Superior temporal gyrus (tissue), 1 donor: Measurements from ENCODE around the gene CDX4.
"Not testable (repeated sequence)": the region's sequence is repeated elsewhere in the genome, so short reads cannot be mapped to it uniquely, and the experiment has no call there.

Source experiments
- DNase-seq: peaks from one replicate; pipeline ENCODE4 v3.0.0-alpha.2; 2016; ENCODE audit errors: extremely low spot score

Gene CDX4, protein sequence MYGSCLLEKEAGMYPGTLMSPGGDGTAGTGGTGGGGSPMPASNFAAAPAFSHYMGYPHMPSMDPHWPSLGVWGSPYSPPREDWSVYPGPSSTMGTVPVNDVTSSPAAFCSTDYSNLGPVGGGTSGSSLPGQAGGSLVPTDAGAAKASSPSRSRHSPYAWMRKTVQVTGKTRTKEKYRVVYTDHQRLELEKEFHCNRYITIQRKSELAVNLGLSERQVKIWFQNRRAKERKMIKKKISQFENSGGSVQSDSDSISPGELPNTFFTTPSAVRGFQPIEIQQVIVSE

DNA sequence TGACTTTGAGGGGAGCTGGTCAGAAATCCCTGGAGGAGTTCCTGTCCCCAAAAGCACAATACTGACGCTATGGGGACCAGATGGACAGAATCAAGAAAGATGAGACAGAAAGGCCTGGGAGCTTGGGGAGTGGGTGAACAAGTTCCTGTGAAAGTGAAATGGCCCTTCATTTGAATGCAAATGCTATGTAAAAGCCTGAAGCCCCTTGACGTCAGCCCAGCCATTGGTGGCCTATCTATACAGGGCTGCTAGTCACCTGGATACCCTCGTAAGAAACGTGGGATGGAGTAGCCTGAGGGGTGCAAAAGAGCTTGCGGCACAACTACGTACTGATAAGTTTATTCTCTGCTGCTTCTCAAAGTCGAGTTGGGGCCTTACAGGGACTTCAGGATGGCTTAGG lies at the start of gene CDX4:
CDX4 (plus strand) TSS at position 223 of the 400 bp plus-strand sequence. CDS start 201 bp downstream, outside the sequence.
- no peak for DNase-seq

DNA sequence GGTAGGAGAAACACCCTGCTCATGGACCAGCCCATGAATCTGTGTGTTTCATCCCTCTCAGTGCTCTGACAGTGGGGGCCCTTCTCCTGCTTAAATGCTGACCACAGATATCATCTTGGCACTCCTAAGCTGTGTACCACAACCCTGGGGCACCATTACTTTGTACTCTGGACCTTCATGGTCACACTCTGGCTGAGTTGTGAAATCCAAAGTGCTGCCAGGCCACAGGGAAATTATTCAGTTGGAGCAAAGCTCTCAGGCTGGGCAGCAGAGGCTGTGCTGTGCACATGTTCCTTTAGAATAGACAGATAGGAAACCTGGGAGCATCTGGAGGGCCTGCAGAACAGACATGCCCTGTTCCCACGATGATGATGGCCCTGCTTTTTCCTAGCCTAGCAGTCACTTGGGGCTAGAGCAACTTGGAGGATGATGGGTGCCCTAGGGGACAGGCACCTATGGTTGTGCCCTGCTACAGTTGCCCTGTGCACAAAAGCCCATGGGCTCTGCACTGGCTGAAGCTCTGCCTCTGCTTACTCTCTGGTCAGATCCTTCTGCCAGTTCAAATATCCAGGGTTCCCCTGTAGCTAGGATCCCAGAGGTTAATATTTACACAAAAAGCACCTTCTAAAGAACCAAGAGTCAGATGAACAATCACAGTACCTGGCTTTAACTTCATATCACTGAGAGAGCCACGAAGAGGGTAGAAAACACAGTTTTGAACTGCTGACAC lies 48.5 kb upstream of the CDX4 start:
- no peak for DNase-seq

DNA sequence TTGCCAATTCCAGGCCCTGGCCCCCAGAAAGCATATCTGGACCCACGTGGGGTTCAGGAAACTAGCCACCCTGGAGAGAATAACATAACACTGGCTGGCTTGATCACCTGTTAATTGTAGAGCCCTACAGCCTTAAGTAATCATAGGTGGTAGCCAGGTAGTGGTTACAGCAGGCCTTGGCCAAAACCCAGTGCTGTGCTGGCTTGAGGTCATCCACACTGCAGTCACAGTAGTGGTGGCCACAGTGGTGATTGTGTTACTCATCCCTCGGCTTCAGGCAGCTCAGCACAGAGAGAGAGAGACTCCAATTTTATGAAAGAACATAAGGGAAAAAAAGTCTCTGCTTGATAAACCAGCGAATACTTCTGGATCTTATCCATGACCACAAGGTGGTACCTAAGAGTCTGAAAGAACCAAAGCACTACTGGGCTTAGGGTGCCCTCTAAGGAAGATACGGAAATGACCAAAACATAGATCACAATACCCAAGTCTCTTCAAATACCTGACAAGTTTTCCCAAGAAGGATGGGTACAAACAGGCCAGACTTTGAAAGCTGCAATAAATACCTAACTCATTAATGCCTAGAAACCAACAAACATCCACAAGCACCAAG lies 46.6 kb upstream of the CDX4 start:
- no peak for DNase-seq

DNA sequence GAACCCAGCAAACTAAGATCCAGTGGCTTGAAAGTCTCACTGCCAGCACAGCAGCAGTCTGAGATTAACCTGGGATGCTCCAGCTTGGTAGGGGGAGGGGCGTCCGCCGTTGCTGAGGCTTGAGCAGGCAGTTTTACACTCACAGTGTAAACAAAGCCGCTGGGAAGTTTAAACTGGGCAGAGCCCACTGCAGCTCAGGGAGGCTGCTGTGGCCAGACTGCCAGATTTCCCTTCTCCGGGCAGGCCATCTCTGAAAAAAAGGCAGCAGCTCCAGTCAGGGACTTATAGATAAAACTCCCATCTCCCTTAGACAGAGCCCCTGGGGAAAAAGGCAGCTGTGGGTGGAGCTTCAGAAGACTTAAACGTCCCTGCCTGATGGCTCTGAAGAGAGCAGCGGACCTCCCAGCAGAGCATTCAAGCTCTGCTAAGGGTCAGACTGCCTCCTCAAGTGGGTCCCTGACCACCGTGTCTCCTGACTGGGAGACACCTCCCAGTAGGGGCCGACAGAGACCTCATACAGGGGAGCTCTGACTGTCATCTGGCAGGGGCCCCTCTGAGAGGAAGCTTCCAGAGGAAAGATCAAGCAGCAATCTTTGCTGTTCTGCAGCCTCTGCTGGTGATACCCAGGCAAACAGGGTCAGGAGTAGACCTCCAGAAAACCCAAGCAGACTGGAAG lies 45.1 kb upstream of the CDX4 start:
- no peak for DNase-seq

DNA sequence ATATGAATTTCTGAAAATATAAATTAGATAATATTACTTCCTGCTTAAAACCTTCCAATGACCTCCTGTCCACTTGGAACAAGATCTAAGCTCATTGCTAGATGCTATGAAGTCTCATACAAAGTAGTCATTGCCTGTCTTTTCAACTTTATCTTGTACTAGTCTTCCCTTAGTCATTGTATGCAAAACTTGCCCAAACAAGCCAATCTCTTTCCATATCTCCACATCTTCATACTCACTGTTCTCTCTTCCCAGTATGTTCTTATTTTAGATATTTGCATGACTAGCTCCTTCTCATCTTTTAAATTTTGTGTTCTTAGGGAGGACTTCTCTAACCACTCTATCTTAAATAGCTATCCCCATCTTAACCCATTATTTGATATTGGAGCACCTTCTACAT lies 33.9 kb upstream of the CDX4 start:
- DNase-seq = no peak

DNA sequence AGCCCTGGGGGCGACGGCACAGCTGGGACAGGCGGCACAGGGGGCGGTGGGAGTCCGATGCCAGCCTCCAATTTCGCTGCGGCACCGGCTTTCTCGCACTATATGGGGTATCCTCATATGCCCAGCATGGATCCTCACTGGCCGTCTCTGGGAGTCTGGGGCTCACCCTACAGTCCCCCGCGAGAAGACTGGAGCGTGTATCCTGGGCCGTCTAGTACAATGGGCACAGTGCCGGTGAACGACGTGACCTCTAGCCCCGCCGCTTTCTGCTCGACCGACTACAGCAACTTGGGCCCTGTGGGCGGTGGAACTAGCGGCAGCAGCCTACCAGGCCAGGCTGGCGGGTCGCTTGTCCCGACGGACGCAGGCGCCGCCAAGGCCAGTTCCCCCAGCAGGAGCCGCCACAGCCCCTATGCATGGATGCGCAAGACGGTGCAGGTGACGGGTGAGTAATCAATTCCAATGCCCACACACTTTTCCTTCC lies 500 bp downstream of the CDX4 start:
- DNase-seq = no peak

DNA sequence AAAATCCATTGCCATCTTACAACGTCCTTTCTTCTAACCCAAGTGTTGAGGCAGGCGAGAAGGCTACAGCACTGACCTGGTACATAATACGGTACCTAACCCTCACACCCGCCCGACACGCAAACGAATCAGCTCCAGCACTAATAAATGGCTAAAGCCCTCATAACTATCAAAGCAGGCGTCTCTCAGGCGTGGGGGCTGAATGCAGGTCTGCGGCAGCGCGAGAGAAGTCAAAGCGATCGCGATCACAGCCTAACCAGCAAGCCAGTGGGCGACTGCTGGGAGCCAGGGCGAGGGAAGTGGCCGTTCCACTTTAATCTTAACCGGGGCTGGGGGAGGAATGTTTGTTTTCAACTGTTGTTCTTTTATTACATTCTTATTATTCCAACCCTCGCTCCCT lies 1.5 kb downstream of the CDX4 start:
- no peak for DNase-seq

DNA sequence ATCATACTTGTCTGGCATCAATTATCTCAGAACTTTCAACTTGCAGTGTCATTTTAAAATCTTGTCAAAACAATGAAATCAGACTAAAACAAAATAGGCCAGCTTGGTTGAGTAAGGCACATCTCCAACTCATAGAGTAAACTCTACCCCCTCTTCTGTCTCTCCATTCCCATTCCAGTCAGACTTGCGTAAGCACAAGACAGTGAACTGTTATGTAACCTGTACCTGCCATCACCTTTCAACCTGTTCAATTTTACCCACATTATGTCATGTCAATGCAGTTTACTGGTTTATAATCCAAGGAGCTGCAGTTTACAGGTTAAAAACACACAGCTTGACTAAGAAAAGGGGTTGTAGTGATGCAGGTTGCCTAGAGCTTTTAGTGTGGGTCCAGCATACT lies 8.3 kb downstream of the CDX4 start:
- no peak for DNase-seq

DNA sequence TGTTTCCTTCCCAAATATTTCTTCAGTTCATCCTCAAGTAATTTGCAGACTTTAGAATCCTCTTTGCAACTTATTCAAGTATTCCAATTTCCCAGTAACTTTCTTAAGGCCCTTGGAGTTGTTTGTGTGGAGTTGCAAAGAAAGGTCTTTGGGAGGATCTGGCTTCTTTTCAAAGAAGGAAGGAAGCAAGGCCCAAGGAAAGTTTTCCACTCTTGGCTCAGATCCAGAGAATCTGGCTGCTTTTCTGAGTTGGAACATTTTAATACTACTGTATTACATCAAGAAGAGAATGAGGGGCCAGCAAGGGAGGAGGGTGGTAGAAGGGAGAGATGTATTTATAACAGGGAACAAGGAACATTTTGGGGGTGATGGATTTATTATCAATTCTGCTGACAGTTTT lies 10.5 kb downstream of the CDX4 start:
- DNase-seq = no peak

DNA sequence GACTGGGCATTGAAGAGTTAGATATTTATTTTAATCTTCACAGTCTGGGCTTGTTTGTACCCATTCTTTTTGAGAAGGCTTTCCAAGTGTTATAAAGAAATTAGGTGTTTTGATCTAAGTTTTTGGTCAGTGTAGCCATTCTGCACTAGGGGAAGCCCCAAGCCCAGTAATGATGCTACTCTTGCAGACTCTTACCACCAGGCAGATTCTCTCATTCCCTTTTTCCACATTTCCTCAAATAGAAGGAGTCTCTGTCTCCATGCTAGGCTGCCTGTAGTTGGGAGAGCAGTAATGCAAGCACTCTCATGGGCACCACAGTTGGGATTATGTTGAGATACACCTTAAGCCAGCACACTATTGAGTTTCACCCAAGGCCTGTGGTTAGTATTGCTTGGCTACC lies 21.5 kb downstream of the CDX4 start:
- no peak for DNase-seq

DNA sequence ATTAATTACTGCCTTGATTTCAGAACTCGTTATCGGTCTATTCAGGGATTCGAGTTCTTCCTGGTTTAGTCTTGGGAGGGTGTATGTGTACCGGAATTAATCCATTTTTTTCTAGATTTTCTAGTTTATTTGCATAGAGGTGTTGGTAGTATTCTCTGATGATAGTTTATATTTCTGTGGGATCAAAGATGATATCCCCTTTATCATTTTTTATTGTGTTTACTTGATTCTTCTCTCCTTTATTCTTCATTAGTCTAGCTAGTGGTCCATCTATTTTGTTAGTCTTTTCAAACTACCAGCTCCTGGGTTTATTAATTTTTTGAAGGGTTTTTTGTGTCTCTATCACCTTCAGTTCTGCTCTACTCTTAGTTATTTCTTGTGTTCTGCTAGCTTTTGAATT lies 32.1 kb downstream of the CDX4 start:
- DNase-seq = no peak

DNA sequence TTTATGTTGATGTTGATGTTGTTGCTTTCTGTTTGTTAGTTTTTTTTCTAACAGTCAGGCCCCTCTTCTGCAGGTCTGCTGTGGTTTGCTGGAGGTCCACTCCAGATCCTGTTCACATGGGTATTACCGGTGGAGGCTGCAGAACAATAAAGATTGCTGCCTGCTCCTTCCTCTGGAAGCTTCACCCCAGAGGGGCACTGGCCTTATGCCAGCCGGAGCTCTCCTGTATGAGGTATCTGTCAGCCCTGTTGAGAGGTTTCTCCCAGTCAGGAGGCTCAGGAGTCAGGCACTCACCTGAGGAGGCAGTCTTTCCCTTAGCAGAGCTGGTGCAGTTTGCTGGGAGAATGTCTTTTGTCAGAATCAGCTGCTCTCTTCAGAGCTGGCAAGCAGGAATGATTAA lies 34.7 kb downstream of the CDX4 start:
- no peak for DNase-seq

DNA sequence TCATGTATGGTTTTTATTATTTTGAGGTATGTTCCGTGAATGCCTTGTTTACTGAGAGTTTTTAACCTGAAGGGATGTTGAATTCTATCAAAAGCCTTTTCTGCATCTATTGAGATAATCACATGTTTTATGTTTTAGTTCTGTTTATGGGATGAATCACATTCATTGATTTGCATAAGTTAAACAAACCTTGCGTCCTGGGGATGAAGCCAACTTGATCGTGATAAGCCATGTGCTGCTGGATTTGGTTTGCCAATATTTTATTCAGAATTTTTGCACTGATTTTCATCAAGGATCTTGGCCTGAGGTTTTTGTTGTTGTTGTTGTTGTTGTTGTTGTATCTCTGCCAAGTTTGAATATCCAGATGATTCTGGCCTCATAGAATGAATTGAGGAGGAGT lies 43.8 kb downstream of the CDX4 start:
- DNase-seq = no peak

DNA sequence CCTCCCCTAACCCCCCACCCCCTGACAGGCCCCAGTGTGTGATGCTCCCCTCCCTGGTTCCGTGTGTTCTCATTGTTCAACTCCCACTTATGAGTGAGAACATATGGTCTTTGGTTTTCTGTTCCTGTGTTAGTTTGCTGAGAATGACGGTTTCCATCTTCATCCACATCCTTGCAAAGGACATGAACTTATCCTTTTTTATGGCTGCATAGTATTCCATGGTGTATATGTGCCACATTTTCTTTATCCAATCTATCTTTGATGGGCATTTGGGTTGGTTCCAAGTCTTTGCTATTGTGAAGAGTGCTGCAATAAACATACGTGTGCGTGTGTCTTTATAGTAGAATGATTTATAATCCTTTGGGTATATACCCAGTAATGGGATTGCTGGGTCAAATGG lies 45.3 kb downstream of the CDX4 start:
- not testable (repeated sequence) for DNase-seq
